GM21737 (cell line): ENCODE results near the gene BCCIP.

ENCODE experiments used
- ATAC-seq: cut with Tn5 transposase; IDR thresholded peaks from one replicate; pipeline ENCODE4 v1.9.1; 2021; ENCODE audit warnings: mild to moderate bottlenecking, moderate library complexity; ENCODE audit not compliant: unreplicated experiment

BCCIP gene

DNA sequence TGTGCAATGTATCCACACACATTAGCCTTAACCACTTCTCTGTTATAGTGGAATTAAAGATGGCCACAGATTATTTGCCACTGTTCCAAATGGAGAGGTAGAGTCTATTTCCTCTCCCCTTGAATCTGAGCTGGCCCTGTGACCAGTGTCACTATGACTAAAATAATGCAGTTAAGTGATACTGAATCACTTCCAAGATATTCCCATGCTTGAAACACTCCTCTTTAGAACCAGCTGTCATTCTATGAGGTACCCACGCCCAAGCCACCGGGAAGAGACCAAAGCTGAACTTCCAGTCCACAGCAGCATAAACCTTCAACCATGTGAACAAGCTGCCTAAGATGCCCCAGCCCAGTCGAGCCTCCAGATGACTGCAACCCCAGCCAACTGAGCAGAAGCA lies 59.9 kb downstream of the BCCIP start:
- no peak for ATAC-seq
